PC-9 (cell line): ENCODE measurements around the gene DIS3L. TPM values are rescaled to one million over a fixed set of nuclear protein-coding genes. Genes with fewer than 3 reads are reported as not detected.
"Not testable (repeated sequence)": the region's sequence is repeated elsewhere in the genome, so short reads cannot be mapped to it uniquely, and the experiment has no call there.

Experiments
- BruUV-seq: library from RNA; stranded (reverse); fragments of 400-500 nt; replicated peaks from 2 replicates; lab custom pipeline; 2021; lab: Mats Ljungman, UMichigan
- CTCF ChIA-PET: fragments of 300-600 bp; sonication (Branson Sonifier 250); formaldehyde crosslinking; loops from one replicate; lab custom pipeline; 2022; ENCODE audit warnings: antibody characterized with exemption; lab: Charles Lee
- POLR2A ChIA-PET: fragments of 300-600 bp; sonication (Branson Sonifier 250); formaldehyde crosslinking; loops from one replicate; lab custom pipeline; 2022; ENCODE audit warnings: antibody characterized with exemption; ENCODE audit not compliant: unreplicated experiment; lab: Charles Lee
- DNase-seq, 2 experiments: peaks; one replicate each; pipeline versions ENCODE4 v3.0.0 to v3.0.0-alpha.2; 2015 to 2022; ENCODE audit warnings: mixed read lengths in 1 of 2
- H2AFZ ChIP-seq: fragments of 200-600 bp; sonication (generic); 2 replicates; pipeline ENCODE4 v1.8.1; 2017; ENCODE audit warnings: antibody characterized with exemption
- H3F3A ChIP-seq: fragments of 200-600 bp; sonication (generic); 2 replicates; pipeline ENCODE4 v1.8.1; 2017; ENCODE audit warnings: antibody characterized with exemption, mild to moderate bottlenecking, low read depth; ENCODE audit not compliant: insufficient read depth
- H3K27ac ChIP-seq: fragments of 200-600 bp; sonication (generic); 2 replicates; pipeline ENCODE4 v1.6.1; 2016; ENCODE audit warnings: mixed run types
- H3K27me3 ChIP-seq: fragments of 200-600 bp; sonication (generic); 2 replicates; pipeline ENCODE4 v1.6.1; 2016; ENCODE audit warnings: low read depth, mixed run types; ENCODE audit not compliant: insufficient read depth
- H3K36me3 ChIP-seq: fragments of 200-600 bp; sonication (generic); 2 replicates; pipeline ENCODE4 v1.6.1; 2016; ENCODE audit warnings: low read depth, mixed run types
- H3K4me1 ChIP-seq: fragments of 200-600 bp; sonication (generic); replicated peaks from 2 replicates; pipeline ENCODE4 v1.6.1; 2016; ENCODE audit warnings: mixed run types; ENCODE audit not compliant: insufficient read depth
- H3K4me2 ChIP-seq: fragments of 200-600 bp; sonication (generic); 2 replicates; pipeline ENCODE4 v1.6.1; 2017; ENCODE audit warnings: mixed run types
- H3K4me3 ChIP-seq: fragments of 200-600 bp; sonication (generic); 2 replicates; pipeline ENCODE4 v1.6.1; 2016; ENCODE audit warnings: mixed run types
- H3K79me2 ChIP-seq: fragments of 200-600 bp; sonication (generic); 2 replicates; pipeline ENCODE4 v1.6.1; 2017; ENCODE audit warnings: low read depth, mixed run types
- H3K9me2 ChIP-seq: fragments of 200-600 bp; sonication (generic); 2 replicates; pipeline ENCODE4 v1.8.1; 2017; ENCODE audit warnings: mild to moderate bottlenecking; ENCODE audit not compliant: insufficient read depth
- H3K9me3 ChIP-seq: fragments of 200-600 bp; sonication (generic); 2 replicates; pipeline ENCODE4 v1.8.1; 2016; ENCODE audit warnings: low read depth; ENCODE audit not compliant: insufficient read depth
- H4K20me1 ChIP-seq: fragments of 200-600 bp; sonication (generic); 2 replicates; pipeline ENCODE4 v1.8.1; 2017; ENCODE audit not compliant: insufficient read depth
- EZH2 ChIP-seq: fragments of 200-600 bp; sonication (generic); IDR thresholded peaks from 2 replicates; pipeline ENCODE4 v1.8.0; 2017; ENCODE audit warnings: antibody characterized with exemption, low read depth
- intact Hi-C: fragments of 100-400 bp; cut with micrococcal nuclease; formaldehyde crosslinking; loops from one replicate; pipeline ENCODE4 v1.10.0; 2022; ENCODE audit not compliant: unreplicated experiment
- total RNA-seq: library from RNA; stranded (reverse); gene quantifications from 2 replicates; pipeline ENCODE4 v1.2.3, GENCODE V29; 2021
- TF ChIP-seq, protein P1 (sequence below): fragments of 200-600 bp; sonication (generic); conservative IDR thresholded peaks from 2 replicates; pipeline ENCODE4 v1.6.1; 2017; ENCODE audit warnings: mixed run types, antibody characterized with exemption, mild to moderate bottlenecking, moderate library complexity

Gene DIS3L
- total RNA-seq, 1 experiment from 2014 or later: 27.7 TPM

DNA sequence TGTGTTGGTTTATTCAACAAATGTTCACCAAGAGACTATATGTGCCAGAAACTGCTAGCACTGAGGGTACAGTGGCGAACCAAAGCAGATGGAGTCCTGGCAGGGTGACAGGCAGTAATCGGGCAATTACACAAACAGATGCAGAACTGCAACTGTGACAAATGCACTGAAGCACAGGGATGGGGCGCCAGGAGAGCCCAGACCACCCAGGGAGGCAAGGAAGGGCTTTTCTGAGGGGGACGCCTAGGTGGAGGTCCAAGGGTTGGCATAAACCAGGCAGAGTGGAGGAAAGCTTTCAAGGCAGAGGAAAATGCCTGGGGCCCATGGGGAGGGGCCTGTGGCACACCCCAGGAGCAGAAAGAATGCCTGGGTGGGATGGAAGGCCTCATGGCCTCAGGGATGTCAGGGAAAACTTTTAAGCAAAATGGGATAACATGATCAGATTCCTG, 5.5 kb downstream of the DIS3L start:
- TF ChIP-seq, protein P1, sequence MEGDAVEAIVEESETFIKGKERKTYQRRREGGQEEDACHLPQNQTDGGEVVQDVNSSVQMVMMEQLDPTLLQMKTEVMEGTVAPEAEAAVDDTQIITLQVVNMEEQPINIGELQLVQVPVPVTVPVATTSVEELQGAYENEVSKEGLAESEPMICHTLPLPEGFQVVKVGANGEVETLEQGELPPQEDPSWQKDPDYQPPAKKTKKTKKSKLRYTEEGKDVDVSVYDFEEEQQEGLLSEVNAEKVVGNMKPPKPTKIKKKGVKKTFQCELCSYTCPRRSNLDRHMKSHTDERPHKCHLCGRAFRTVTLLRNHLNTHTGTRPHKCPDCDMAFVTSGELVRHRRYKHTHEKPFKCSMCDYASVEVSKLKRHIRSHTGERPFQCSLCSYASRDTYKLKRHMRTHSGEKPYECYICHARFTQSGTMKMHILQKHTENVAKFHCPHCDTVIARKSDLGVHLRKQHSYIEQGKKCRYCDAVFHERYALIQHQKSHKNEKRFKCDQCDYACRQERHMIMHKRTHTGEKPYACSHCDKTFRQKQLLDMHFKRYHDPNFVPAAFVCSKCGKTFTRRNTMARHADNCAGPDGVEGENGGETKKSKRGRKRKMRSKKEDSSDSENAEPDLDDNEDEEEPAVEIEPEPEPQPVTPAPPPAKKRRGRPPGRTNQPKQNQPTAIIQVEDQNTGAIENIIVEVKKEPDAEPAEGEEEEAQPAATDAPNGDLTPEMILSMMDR: no peak
- no peak for TF ChIP-seq EZH2
- intact Hi-C loops: loop anchor here (10.0 kb wide), 1 partner anchor 684 kb away; the partner anchor contains the start of gene INTS14
- Histone ChIP-seq H3K4me3 (no peak overlapping the region), H2AFZ (no peak overlapping the region), H3K9me2 (no peaks in the 10 kb centered on the region), H3F3A (peaks cover 15% of the 10 kb centered on the region), H3K4me2 (no peak overlapping the region), H3K27me3 (no peaks in the 10 kb centered on the region), H3K27ac (no peak overlapping the region), H3K79me2 (peaks cover 14% of the 10 kb centered on the region), H3K4me1 (peaks cover 16% of the 10 kb centered on the region), H3K36me3 (no peaks in the 10 kb centered on the region), H4K20me1 (no peaks in the 10 kb centered on the region), H3K9me3 (no peaks in the 10 kb centered on the region)
- ChIA-PET CTCF (no interaction called here), POLR2A (no interaction called here)
- DNase-seq: no peak
- BruUV-seq: no TSS peak

DNA sequence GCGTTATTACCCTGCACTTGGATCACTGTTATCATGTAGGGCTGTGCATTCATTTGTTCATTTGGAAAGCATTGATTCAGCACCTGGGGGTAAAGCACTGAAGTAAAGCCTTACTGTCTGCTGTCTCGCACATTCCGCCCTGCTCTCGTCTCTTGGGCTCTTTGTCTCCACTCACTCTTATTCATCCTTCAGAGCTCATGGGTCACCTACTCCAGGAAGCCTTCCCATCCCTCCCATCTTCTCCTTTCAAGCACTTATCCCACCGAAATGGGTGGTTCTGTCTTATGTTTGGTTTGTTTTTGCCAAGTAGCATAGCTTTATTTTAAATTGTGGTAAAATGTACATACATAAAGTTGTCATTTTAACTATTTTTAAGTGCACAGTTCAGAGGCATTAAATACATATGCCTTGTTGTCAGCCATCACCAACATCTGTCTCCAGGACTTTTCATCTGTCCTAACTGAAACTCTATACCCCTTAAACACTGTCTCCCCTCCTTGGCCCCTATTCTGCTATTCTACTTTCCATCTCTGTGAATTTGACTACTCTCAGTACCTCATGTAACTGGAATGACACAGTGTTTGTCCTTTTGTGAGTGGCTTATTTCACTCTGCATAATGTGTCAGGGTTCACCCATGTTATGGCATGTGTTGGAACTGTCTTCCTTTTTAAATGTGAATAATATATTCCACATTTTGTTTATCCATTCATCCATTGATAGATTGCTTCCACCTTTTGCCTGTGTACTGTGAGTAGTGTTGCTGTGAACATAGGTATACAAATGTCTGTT, 9.3 kb downstream of the DIS3L start:
- no TSS peak for BruUV-seq
- CTCF ChIA-PET: no interaction called here

DNA sequence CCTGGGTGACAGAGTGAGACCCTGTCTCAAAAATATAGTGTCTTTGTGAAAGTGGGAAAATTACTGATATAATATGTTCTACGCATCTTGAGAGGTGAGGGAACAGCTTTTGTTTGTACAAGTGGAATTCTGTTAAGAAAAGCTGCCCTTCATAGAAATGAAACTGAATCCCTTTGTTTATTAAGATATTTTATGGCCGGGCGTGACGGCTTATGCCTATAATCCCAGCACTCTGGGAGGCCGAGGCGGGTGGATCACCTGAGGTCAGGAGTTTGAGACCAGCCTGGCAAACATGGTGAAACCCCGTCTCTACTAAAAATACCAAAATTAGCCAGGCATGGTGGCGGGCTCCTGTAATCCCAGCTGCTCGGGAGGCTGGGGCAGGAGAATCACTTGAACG, 11.1 kb downstream of the DIS3L start:
- H3K4me2 ChIP-seq, H3K36me3 ChIP-seq, H2AFZ ChIP-seq, H3K9me3 ChIP-seq, H3K27me3 ChIP-seq, BruUV-seq, intact Hi-C loops, H3K4me1 ChIP-seq, POLR2A ChIA-PET, H3F3A ChIP-seq, DNase-seq, H3K79me2 ChIP-seq, H3K9me2 ChIP-seq, H4K20me1 ChIP-seq, H3K27ac ChIP-seq, H3K4me3 ChIP-seq, CTCF ChIA-PET: not testable (repeated sequence)

More for the DNA sequence above, 9.3 kb downstream of the DIS3L start:
- DNase-seq: no peak
- H3K27me3 ChIP-seq: no peaks in the 10 kb centered on the region
- no peaks in the 10 kb centered on the region for H3K9me2 ChIP-seq
- no peaks in the 10 kb centered on the region for H3K4me1 ChIP-seq
- no peaks in the 10 kb centered on the region for H3F3A ChIP-seq
- intact Hi-C loops: no loop called here
- no peak overlapping the region for H3K4me3 ChIP-seq
- POLR2A ChIA-PET: interaction anchor here (0.6 kb wide), 1 partner anchor 10 kb away, joined by 3 read pairs; no protein-coding TSS in a partner anchor
- H3K27ac ChIP-seq: no peak overlapping the region
- H3K9me3 ChIP-seq: no peaks in the 10 kb centered on the region
- no peaks in the 10 kb centered on the region for H3K36me3 ChIP-seq
- H3K79me2 ChIP-seq: no peaks in the 10 kb centered on the region
- H2AFZ ChIP-seq: no peak overlapping the region
- no peaks in the 10 kb centered on the region for H4K20me1 ChIP-seq
- TF ChIP-seq, protein P1: no peak
- TF ChIP-seq EZH2: no peak
- H3K4me2 ChIP-seq: no peak overlapping the region
